Measurements from ENCODE around the gene YJEFN3.

- TF ChIP-seq CTCF (IDR thresholded peaks at IDR 0.05) (no peak), POLR2A (IDR thresholded peaks at IDR 0.05) (no peak)
These were observed 9.5 kb downstream of the YJEFN3 start, which contains the start of gene CILP2 for GRCh38 chr19:19538061-19538784.

Data from gastroesophageal sphincter (tissue), 3 donors.